Endometrium (tissue), 2 donors: ENCODE measurements around the gene OR6B2.
A peak's percentile ranks its signal among the peaks of the same experiment; 100 is the strongest.

Experiments
- FAIRE-seq: peaks from 2 replicates; lab custom pipeline; 2012; peaks lifted over from hg19 to GRCh38; lab: Jason Lieb, UNC
- donor health status: control.
- donor health status: control.

The OR6B2 gene

DNA sequence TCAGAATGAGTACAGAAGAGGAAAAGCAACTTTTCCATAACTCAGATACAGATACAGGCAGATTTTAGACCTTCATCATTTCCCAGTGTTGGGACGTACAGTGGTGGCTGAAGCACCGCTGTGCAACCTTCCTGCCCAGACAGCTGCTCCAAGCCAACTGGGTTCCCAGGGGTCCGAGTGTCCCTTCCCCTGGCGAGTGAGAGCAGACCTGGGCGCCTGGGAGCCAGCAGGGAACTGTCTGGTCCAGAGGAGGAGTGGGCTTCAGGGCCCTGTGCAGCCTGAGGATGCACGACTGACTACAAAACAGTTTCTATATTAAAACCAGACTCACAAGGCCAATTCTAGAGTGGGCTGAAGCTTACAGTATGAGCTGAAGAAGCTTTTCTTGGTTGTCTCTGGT lies 11.1 kb upstream of the OR6B2 start:
- FAIRE-seq: no peak

DNA sequence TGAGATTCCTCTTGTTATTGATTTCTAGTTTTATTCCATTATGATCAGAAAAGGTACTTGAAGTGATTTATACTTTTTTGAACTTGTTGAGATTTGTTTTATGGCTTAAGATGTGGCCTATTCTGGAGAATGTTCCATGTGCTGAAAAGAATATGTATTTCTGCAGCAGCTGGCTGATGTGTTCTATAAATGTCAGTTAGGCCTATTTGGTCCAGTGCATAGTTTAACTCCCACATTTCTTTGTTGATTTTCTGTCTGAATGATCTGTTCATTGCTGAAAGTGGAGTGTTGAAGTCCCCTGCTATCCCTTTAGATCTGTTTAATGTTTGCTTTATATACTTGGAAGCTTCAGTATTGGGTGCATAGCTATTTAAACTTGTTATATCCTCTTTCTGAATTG lies 7.1 kb upstream of the OR6B2 start:
- no peak for FAIRE-seq

DNA sequence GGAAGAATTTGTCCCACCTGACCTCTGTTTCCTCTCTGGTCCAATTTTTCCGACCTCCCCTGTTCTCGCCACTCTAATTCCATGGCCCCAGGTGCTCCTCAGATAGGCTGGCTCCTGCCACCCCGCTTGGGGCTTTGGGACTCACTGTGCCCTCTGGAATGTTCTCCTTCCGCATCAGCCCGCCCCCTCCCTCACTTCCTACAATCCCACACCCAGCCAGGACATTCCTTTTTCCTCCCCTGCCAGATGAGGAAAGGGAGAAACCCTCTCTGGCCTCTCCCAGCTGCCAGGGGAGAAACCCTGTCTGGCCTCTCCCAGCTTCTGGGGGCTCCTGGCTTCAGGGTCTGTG lies 3.1 kb upstream of the OR6B2 start:
- FAIRE-seq: no peak

DNA sequence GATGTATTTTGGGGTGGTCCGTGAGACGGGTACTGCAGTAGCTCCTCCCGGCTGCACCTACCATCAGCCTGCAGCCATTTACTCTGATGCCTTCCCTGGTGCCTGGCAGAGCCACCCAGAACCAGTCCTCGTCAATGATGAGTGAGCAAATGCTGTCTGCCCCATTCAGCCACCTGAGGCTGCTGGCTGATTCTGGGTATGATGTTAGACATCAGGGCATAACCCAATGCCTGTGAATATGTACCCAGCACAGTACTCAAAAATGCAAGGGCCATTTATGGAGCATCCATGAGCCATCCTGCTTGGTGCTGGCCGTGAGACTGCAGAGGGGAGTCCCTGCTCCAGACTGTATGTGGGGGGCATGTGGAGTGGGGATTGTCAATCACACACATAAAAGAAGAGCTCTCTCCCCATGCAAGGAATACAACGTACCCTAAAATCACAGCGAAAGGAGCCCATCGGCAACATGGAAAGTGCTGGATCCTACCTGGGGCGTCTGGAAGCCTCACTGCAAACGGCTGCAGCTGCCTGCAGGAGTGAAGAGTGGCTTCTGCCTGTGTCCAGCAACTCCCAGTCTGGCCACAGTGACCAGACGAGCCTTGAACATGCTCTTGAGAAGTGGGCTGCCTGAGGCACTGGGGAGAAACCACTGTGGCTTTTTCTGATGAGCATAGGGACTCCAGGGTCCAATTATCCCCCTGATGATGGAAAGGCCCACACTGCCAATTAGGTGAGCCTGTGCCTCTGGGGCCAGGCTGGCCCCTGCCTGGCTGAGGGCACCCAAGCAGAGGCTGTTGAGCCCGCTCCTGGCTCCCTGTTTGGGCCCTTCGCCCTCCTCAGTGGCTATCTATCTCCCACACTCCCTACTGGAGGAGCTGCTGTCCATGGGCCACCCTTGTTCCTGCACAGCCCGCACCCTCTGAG lies 2.4 kb upstream of the OR6B2 start:
- no peak for FAIRE-seq

- FAIRE-seq: no peak
These were observed 5.5 kb downstream of the OR6B2 start for GRCh38 chr2:240024766-240025165.

- no peak for FAIRE-seq
These were observed 6.4 kb downstream of the OR6B2 start for GRCh38 chr2:240023792-240024191.

DNA sequence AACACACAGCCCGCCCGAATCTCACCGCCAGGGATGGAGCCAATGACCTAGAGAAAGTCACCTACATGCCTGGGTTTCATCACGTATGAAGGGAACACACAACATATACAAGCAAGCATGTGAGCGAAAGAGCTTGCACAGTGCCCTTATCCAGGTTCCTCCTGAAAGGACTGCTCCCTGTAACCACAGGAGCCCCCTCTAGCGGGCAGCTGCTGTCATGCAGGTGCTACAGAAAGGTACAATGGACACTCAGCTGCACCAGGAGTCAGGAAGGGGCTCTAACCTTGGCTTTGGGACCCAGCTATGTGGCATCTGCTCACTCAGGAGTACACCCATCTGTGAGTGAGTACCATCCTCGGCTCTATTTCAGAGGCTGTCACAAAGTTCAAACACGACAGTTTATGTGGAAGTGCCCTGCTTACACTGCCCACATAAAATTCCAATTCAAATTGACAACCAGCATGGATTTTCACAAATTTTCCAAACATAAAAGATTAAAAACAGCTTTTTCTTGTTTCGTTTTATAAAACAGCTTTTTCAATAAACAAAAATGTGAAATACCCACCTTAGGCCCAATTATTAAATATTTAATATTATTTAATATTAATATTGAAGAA lies 8.6 kb downstream of the OR6B2 start:
- FAIRE-seq: no peak

- FAIRE-seq: no peak
These were observed 12.0 kb downstream of the OR6B2 start for GRCh38 chr2:240018071-240018750.

- FAIRE-seq: no peak
These were observed 15.9 kb downstream of the OR6B2 start for GRCh38 chr2:240014327-240014726.

- FAIRE-seq: no peak
These were observed 16.9 kb downstream of the OR6B2 start for GRCh38 chr2:240013343-240013742.

- FAIRE-seq: no peak
These were observed 27.2 kb downstream of the OR6B2 start for GRCh38 chr2:240002983-240003382.

DNA sequence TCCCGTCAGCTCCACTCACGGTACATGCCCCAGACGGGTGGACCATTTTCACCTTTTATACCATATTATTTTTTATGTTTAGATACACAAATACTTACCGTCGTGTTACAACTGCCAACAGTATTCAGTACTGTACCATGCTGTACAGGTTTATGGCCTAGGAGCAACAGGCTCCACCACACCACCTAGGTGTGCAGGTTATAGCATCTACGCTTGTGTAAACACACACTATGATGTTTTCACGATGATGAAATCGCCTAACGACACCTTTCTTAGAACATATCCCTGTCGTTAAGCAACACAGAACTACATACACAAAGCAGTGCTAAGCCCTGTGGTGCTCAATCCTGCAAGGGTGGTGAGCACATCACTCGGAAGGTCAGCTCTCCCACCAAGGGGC lies 29.6 kb downstream of the OR6B2 start:
- FAIRE-seq: no peak

DNA sequence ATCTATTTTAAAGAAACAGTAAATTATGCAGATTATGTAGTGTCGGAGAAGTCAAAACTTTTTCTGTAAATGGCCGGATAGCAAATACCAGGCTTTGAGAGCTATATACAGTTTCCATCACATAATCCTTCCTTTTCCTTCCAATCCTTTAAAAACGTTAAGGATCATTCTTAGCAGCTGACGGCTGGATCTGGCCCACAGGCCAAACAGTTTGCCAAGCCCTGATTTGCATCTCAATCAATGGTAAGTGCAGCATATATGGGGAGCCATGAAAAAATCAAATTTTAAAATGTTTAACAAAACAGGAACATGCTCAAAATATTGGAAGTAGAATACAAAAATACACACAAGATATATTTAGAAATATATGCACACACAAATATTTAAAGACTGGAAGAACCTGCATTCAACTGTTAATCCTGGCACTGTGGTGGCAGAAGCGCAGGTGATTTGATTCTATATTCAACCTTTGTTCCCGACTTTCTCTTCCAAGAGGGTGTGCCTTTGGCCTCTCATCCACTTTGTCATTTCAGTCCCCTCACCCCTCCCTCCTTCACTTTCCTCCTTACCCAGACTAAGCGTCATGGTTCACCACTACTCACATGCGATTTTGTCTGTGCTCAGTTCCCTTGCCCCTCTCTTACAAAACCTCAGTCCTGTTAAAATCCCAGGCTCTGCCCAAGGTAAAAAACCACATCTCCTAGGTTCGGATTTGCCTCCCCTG lies 32.4 kb downstream of the OR6B2 start:
- no peak for FAIRE-seq

DNA sequence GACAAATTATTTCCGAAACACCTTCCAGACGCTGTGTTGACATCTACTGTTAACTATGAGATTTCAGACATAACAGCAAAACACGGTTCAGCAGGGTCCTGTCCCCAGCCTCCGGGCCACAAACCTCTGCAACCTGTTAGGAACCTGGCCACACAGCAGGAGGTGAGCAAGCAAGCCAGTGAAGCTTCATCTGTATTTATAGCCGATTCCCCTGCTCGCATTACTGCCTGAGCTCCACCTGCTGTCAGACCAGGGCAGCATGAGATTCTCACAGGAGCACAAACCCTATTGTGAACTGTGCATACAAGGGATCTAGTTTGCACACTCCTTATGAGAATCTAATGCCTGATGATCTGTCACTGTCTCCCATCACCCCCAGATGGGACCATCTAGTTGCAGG lies 36.1 kb downstream of the OR6B2 start:
- FAIRE-seq: no peak

DNA sequence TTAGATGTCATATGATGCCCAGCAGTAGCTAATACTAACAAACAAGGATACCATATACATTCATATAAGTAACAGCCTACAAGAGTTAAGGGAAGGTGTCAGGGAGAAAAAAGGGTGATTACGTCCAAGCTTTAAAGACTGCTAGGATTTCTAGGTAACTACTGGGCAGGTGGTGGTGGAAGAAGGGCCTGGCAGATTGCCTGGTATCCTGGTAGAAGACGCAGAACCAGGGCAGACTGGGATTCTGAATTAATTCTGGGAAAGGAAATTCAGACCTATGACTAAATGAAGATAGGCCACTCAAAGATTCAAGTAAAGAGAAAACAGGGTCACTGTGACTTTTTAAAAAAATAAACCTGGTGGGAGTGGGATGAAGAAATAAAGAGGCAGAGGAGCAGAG lies 36.9 kb downstream of the OR6B2 start:
- no peak for FAIRE-seq

- peak; percentile 93 for FAIRE-seq
These were observed 38.4 kb downstream of the OR6B2 start for GRCh38 chr2:239991689-239992314.

DNA sequence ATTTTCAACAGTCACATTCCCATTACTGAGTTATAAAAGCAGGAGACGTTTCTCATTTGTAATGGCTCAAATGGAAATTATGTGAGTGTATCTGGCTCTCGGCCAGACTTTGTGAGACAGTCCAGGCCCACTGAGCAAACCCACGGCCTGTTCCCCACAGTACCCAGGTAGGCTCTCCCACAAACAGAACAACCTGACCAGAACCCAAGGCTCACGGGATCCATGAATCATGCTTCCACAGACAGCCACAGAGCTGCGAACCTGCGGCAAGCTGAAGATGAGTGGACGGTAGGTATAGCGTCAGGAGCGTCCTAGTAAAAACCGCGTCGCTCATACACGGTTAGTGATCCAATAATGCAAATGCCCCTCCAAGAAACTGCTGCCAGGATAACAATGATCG lies 39.3 kb downstream of the OR6B2 start:
- no peak for FAIRE-seq

- FAIRE-seq: no peak
These were observed 44.9 kb downstream of the OR6B2 start for GRCh38 chr2:239985356-239985755.

DNA sequence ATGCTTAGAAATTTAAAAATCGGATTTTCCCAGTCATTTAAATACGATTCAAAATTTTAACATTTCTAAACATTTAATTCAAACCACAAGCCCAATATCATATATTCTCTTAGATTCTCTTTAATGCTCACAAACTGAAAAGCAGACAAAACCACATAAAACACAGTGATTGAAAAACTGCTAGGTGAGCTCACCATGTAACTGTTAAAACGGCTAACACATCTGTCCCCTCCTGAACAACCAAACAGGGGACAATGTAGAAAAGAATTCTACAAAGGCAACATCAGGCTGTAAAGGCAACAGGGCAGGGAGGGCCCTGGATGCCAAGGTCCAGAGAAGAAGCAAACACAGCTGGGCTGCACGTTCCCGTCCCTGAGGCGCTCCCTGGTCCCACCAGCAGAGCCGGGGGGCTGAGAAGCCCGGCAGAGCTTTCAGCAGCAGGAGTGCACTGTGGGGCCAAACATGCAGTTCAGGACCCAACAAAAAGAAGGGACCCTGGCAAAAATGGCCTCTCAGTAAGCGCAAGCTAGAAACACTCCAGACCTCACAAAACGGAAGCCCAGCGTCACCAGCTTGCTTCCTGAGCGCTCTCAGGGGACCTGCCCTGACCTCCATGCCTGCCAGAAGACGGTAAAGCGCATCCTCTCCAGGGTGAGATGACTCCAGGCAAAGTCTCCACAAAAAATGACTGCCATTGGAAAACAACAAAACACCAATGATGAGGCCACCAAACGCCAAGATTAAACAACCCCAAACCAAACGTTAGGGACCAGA lies 45.6 kb downstream of the OR6B2 start:
- no peak for FAIRE-seq

DNA sequence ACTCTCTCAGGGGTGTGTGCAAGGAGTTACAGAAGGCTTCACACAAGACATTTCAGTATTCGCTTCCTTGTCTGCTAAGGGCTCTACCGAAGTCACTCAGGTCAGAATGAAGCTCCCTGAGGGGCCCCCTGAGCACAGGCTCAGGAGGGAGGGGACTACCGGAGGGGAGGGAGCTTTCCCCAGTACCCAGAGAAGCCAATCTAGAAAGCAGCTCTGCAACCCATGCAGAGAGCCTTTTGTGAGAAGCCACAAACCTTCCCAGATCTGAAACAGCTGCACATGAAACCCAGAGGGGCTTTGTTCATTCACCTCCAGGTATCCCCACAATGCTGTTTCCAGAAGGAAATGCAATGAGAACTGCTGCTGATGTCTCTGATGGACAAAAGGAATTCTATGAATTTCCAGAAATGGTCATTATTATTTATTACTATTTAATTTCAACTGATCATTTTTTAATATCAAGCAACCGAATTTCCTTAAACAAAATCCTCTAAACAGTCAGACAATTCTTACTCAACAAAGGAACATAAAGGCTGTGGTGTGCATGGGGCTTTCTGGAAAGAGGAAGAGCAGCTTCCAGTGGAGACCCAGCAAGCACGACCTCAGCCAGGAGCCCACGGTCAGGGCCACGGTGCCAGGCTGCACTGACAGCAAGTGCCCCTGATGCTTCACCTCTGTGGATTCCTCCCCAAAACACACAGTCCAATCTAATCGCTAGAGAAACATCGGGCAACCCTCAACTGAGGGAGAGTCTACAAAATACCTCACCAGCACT lies 47.0 kb downstream of the OR6B2 start:
- FAIRE-seq: no peak
